Keratinocyte (primary cell): ENCODE measurements around the gene LRBA. TPM values are rescaled to one million over a fixed set of nuclear protein-coding genes. Genes with fewer than 3 reads are reported as not detected.

ENCODE experiments used
- DNase-seq: peaks from one replicate; pipeline ENCODE4 v3.0.0-alpha.2; 2011; ENCODE audit warnings: low read depth, missing footprints, low spot score
- FAIRE-seq: peaks from 2 replicates; lab custom pipeline; 2011; peaks lifted over from hg19 to GRCh38; lab: Jason Lieb, UNC
- H2AFZ ChIP-seq: 2 replicates; pipeline ENCODE4 v1.6.0; 2012; ENCODE audit warnings: low read length, control low read depth, inconsistent platforms; ENCODE audit not compliant: control insufficient read depth
- H3K27ac ChIP-seq: 2 replicates; pipeline ENCODE4 v1.5.1; 2011; ENCODE audit warnings: low read length; ENCODE audit not compliant: control insufficient read depth, insufficient read depth
- H3K27me3 ChIP-seq: 3 replicates; pipeline ENCODE4 v1.6.0; 2011; ENCODE audit warnings: low read length; ENCODE audit not compliant: control insufficient read depth, insufficient read depth; ENCODE audit errors: extremely low read depth
- H3K36me3 ChIP-seq, 2 experiments: 2 replicates in 1 of 2; 3 replicates in 1 of 2; pipeline ENCODE4 v1.5.1; 2011; ENCODE audit warnings: low read length in 2 of 2, mild to moderate bottlenecking in 1 of 2; ENCODE audit not compliant: control insufficient read depth in 2 of 2, insufficient read depth in 2 of 2; ENCODE audit errors: extremely low read depth in 1 of 2
- H3K4me1 ChIP-seq: 3 replicates; pipeline ENCODE4 v1.5.1; 2011; ENCODE audit warnings: low read length; ENCODE audit not compliant: control insufficient read depth, insufficient read depth; ENCODE audit errors: extremely low read depth
- H3K4me2 ChIP-seq: 3 replicates; pipeline ENCODE4 v1.6.0; 2011; ENCODE audit warnings: low read depth, low read length; ENCODE audit not compliant: control insufficient read depth, insufficient read depth; ENCODE audit errors: extremely low read depth
- H3K4me3 ChIP-seq, 3 experiments: fragments of 200-600 bp in 1 of 3; sonication (generic) in 1 of 3; 2 replicates in 2 of 3; 3 replicates in 1 of 3; pipeline ENCODE4 v1.5.1; 2011 to 2016; ENCODE audit warnings: low read length in 3 of 3, mild to moderate bottlenecking in 3 of 3, control low read depth in 2 of 3, inconsistent platforms in 1 of 3, low read depth in 1 of 3, mixed read lengths in 1 of 3, mixed run types in 1 of 3, moderate library complexity in 1 of 3; ENCODE audit not compliant: control insufficient read depth in 2 of 3, insufficient read depth in 2 of 3; ENCODE audit errors: extremely low read depth in 1 of 3
- H3K79me2 ChIP-seq: 2 replicates; pipeline ENCODE4 v1.6.0; 2012; ENCODE audit warnings: low read length; ENCODE audit not compliant: control insufficient read depth, insufficient read depth
- H3K9ac ChIP-seq: 3 replicates; pipeline ENCODE4 v1.6.0; 2011; ENCODE audit warnings: low read length; ENCODE audit not compliant: control insufficient read depth, insufficient read depth; ENCODE audit errors: extremely low read depth
- H3K9me1 ChIP-seq: 3 replicates; pipeline ENCODE4 v1.6.0; 2011; ENCODE audit warnings: low read length; ENCODE audit not compliant: control insufficient read depth, insufficient read depth; ENCODE audit errors: extremely low read depth
- H3K9me3 ChIP-seq: 2 replicates; pipeline ENCODE4 v1.5.1; 2012; ENCODE audit warnings: low read depth, low read length; ENCODE audit not compliant: control insufficient read depth
- H4K20me1 ChIP-seq: 3 replicates; pipeline ENCODE4 v1.6.0; 2011; ENCODE audit warnings: low read length; ENCODE audit not compliant: control insufficient read depth, insufficient read depth; ENCODE audit errors: extremely low read depth
- CTCF ChIP-seq, 3 experiments: IDR thresholded peaks in 1 of 3; conservative IDR thresholded peaks in 1 of 3; optimal IDR thresholded peaks in 1 of 3; 2 replicates in 2 of 3; 3 replicates in 1 of 3; pipeline versions ENCODE3 to v1.5.1; 2011; ENCODE audit warnings: low read length in 3 of 3, mild to moderate bottlenecking in 3 of 3, moderate library complexity in 2 of 3, control low read depth in 1 of 3, inconsistent platforms in 1 of 3; ENCODE audit not compliant: insufficient read depth in 2 of 3; ENCODE audit errors: extremely low read depth in 1 of 3
- EZH2 ChIP-seq: IDR thresholded peaks from one replicate; pipeline ENCODE4 v1.6.1; 2012; ENCODE audit warnings: inconsistent platforms, mild to moderate bottlenecking, low read length, moderate library complexity
- dilution Hi-C: fragments of 300-500 bp; cut with MboI; formaldehyde crosslinking; loops from one replicate; pipeline ENCODE4 v1.7.0; 2020; ENCODE audit warnings: low sequenced_read_pairs; ENCODE audit not compliant: extremely low pct_ligation_motif_present
- polyA plus RNA-seq, 5 experiments: library from polyadenylated mRNA; depleted of rRNA in 3 of 5; stranded (reverse) in 3 of 5; stranded (forward) in 1 of 5; unstranded in 1 of 5; fragments of >200 nt; gene quantifications; 1 replicate in 1 of 5; 2 replicates in 3 of 5; 3 replicates in 1 of 5; pipeline versions ENCODE4 v1.2.1 to v1.2.3, GENCODE V29; 2011 to 2012; ENCODE audit warnings: missing spikeins in 2 of 5, low read depth in 1 of 5, low replicate concordance in 1 of 5

Gene LRBA
- polyA plus RNA-seq, 1 donor (not counting 4 experiments of a cell fraction or from before 2014, with no cell fraction given): 35.6 TPM

DNA sequence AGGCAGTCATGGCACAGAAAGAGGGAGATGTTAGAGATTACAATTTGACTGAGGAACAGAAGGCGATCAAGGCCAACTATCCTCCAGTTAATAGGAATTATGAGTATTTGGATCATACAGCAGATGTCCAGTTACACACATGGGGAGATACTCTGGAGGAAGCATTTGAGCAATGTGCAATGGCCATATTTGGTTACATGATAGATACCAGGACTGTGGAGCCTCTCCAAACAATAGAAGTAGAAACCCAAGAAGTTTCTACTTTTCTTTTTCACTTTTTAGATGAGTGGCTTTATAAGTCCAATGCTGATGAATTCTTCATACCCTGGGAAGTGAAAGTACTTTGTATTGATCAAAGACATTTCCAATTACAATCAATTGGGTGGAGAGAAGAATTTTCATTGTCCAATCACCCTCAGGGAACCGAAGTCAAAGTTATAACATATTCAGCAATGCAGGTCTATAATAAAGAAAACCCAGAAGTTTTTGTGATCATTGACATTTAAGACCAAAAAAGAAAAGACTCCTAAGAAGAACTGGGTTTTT, 294.0 kb downstream of the LRBA start:
- Histone ChIP-seq H3K4me1 (peaks cover 13% of the 10 kb centered on the region), H3K27me3 (no peaks in the 10 kb centered on the region), H3K9ac (no peak overlapping the region), H2AFZ (no peak overlapping the region), H3K27ac (no peak overlapping the region), H3K9me1 (no peaks in the 10 kb centered on the region), H3K79me2 (no peaks in the 10 kb centered on the region), H3K36me3 (peaks cover 0 to 3% of the 10 kb centered on the region in 2 experiments), H3K4me2 (no peak overlapping the region), H3K9me3 (no peaks in the 10 kb centered on the region), H3K4me3 (no peak overlapping the region), H4K20me1 (no peaks in the 10 kb centered on the region)
- DNase-seq: no peak
- TF ChIP-seq CTCF (optimal IDR thresholded peaks at IDR 0.05 in 1 of 3, IDR thresholded peaks at IDR 0.05 in 1 of 3, conservative IDR thresholded peaks at IDR 0.05 in 1 of 3; ENCODE audit: extremely low read depth in 1 of 3, insufficient read depth in 2 of 3, low read length in 3 of 3) (no peak), EZH2 (no peak)
- FAIRE-seq: no peak
- dilution Hi-C loops: no loop called here

DNA sequence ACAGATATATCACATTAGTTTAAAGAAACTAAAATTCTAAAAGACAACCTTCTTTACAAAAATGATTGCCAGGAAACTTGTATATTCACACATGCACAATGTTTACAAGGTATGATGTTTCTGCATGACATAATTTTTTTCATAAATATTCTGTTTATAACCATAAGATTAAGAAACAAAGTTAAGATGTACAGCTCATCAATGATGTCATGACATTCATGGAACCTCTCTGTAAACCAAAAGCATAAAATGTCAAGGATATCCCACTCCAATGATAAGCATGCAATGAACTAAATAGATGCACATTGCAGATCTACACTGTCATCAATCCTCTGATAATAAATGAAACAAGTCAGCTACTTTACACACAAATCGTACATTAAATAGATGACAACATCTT, 297.1 kb downstream of the LRBA start:
- Histone ChIP-seq H3K27me3 (no peaks in the 10 kb centered on the region), H2AFZ (no peak overlapping the region), H3K36me3 (no peaks in the 10 kb centered on the region), H3K4me1 (peaks cover 5% of the 10 kb centered on the region), H3K9me1 (no peaks in the 10 kb centered on the region), H3K4me3 (no peak overlapping the region), H4K20me1 (no peaks in the 10 kb centered on the region), H3K9me3 (no peaks in the 10 kb centered on the region), H3K9ac (no peak overlapping the region), H3K27ac (no peak overlapping the region), H3K4me2 (no peak overlapping the region), H3K79me2 (no peaks in the 10 kb centered on the region)
- TF ChIP-seq EZH2 (no peak), CTCF (optimal IDR thresholded peaks at IDR 0.05 in 1 of 3, IDR thresholded peaks at IDR 0.05 in 1 of 3, conservative IDR thresholded peaks at IDR 0.05 in 1 of 3; ENCODE audit: extremely low read depth in 1 of 3, insufficient read depth in 2 of 3, low read length in 3 of 3) (no peak)
- dilution Hi-C loops: no loop called here
- FAIRE-seq: no peak
- no peak for DNase-seq
